ENCODE results near the gene ANO6.

Gene ANO6

DNA sequence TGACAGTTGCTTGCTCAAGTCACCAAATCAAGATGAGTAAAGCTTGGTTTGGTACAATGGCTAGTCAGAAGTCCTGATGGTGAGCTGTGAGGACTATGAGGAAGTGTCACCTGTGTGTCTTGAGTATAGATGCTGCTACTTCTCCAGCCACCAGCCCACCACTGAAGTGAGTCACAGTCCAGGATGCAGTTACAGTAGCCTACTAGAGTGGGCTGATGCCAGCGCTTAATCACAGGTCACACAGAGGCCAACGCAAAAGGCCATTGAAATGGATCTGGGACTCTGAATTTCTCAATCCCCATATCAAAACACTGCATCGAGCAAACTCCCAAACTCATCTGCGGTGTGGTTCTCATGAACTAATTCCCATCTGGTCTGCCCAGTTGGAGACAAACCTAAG is 223.1 kb downstream of the ANO6 start:
- no peaks in the 10 kb centered on the region for H3K27me3 ChIP-seq (replicated peaks; ENCODE audit: control insufficient read depth, insufficient read depth, low read length)
- H3K36me3 ChIP-seq (ENCODE audit: control insufficient read depth, insufficient read depth, low read length, severe bottlenecking), result peaks cover 7% of the 10 kb centered on the region
- H3K9me3 ChIP-seq (ENCODE audit: control insufficient read depth, low read length), result peaks cover 16% of the 10 kb centered on the region
- no peaks in the 10 kb centered on the region for H3K4me1 ChIP-seq (ENCODE audit: control insufficient read depth, insufficient read depth, low read length)
- no peak overlapping the region for H3K4me3 ChIP-seq (ENCODE audit: low read length)
- no peak overlapping the region for H3K9ac ChIP-seq (ENCODE audit: low read length)
- no peak for DNase-seq (ENCODE audit: low read depth)

GRCh38 chr12:45446013-45446412 is 230.1 kb downstream of the ANO6 start:
- H3K36me3 ChIP-seq (ENCODE audit: control insufficient read depth, insufficient read depth, low read length, severe bottlenecking), result no peaks in the 10 kb centered on the region
- no peaks in the 10 kb centered on the region for H3K27me3 ChIP-seq (replicated peaks; ENCODE audit: control insufficient read depth, insufficient read depth, low read length)
- no peak overlapping the region for H3K9ac ChIP-seq (ENCODE audit: low read length)
- no peak for DNase-seq (ENCODE audit: low read depth)
- peaks cover 27% of the 10 kb centered on the region for H3K9me3 ChIP-seq (ENCODE audit: control insufficient read depth, low read length)
- H3K4me1 ChIP-seq (ENCODE audit: control insufficient read depth, insufficient read depth, low read length), result no peaks in the 10 kb centered on the region
- H3K4me3 ChIP-seq (ENCODE audit: low read length), result no peak overlapping the region

GRCh38 chr12:45458238-45458637 is 242.3 kb downstream of the ANO6 start:
- Histone ChIP-seq H3K9ac (ENCODE audit: low read length) (no peak overlapping the region), H3K36me3 (ENCODE audit: control insufficient read depth, insufficient read depth, low read length, severe bottlenecking) (no peaks in the 10 kb centered on the region), H3K4me1 (ENCODE audit: control insufficient read depth, insufficient read depth, low read length) (peaks cover 24% of the 10 kb centered on the region), H3K4me3 (ENCODE audit: low read length) (no peak overlapping the region), H3K9me3 (ENCODE audit: control insufficient read depth, low read length) (no peaks in the 10 kb centered on the region), H3K27me3 (replicated peaks; ENCODE audit: control insufficient read depth, insufficient read depth, low read length) (no peaks in the 10 kb centered on the region)
- DNase-seq (ENCODE audit: low read depth), result no peak

- Histone ChIP-seq H3K27me3 (replicated peaks; ENCODE audit: control insufficient read depth, insufficient read depth, low read length) (no peaks in the 10 kb centered on the region), H3K9me3 (ENCODE audit: control insufficient read depth, low read length) (no peaks in the 10 kb centered on the region), H3K4me1 (ENCODE audit: control insufficient read depth, insufficient read depth, low read length) (peaks cover 24% of the 10 kb centered on the region), H3K9ac (ENCODE audit: low read length) (peak overlapping the region; percentile 33), H3K36me3 (ENCODE audit: control insufficient read depth, insufficient read depth, low read length, severe bottlenecking) (no peaks in the 10 kb centered on the region), H3K4me3 (ENCODE audit: low read length) (no peak overlapping the region)
- no peak for DNase-seq (ENCODE audit: low read depth)
These were observed 243.2 kb downstream of the ANO6 start for GRCh38 chr12:45458854-45459807.

GRCh38 chr12:45462506-45462905 is 246.6 kb downstream of the ANO6 start:
- DNase-seq (ENCODE audit: low read depth), result no peak
- Histone ChIP-seq H3K9me3 (ENCODE audit: control insufficient read depth, low read length) (no peaks in the 10 kb centered on the region), H3K4me1 (ENCODE audit: control insufficient read depth, insufficient read depth, low read length) (peaks cover 24% of the 10 kb centered on the region), H3K27me3 (replicated peaks; ENCODE audit: control insufficient read depth, insufficient read depth, low read length) (no peaks in the 10 kb centered on the region), H3K4me3 (ENCODE audit: low read length) (no peak overlapping the region), H3K9ac (ENCODE audit: low read length) (no peak overlapping the region), H3K36me3 (ENCODE audit: control insufficient read depth, insufficient read depth, low read length, severe bottlenecking) (no peaks in the 10 kb centered on the region)

- H3K36me3 ChIP-seq (ENCODE audit: control insufficient read depth, insufficient read depth, low read length, severe bottlenecking), result no peaks in the 10 kb centered on the region
- H3K4me3 ChIP-seq (ENCODE audit: low read length), result no peak overlapping the region
- no peak for DNase-seq (ENCODE audit: low read depth)
- peaks cover 5% of the 10 kb centered on the region for H3K4me1 ChIP-seq (ENCODE audit: control insufficient read depth, insufficient read depth, low read length)
- H3K27me3 ChIP-seq (replicated peaks; ENCODE audit: control insufficient read depth, insufficient read depth, low read length), result no peaks in the 10 kb centered on the region
- no peaks in the 10 kb centered on the region for H3K9me3 ChIP-seq (ENCODE audit: control insufficient read depth, low read length)
- H3K9ac ChIP-seq (ENCODE audit: low read length), result no peak overlapping the region
These were observed 248.8 kb downstream of the ANO6 start for GRCh38 chr12:45464699-45465098.

- no peaks in the 10 kb centered on the region for H3K36me3 ChIP-seq (ENCODE audit: control insufficient read depth, insufficient read depth, low read length, severe bottlenecking)
- no peak for DNase-seq (ENCODE audit: low read depth)
- peaks cover 4% of the 10 kb centered on the region for H3K4me1 ChIP-seq (ENCODE audit: control insufficient read depth, insufficient read depth, low read length)
- H3K9ac ChIP-seq (ENCODE audit: low read length), result no peak overlapping the region
- no peaks in the 10 kb centered on the region for H3K27me3 ChIP-seq (replicated peaks; ENCODE audit: control insufficient read depth, insufficient read depth, low read length)
- no peaks in the 10 kb centered on the region for H3K9me3 ChIP-seq (ENCODE audit: control insufficient read depth, low read length)
- H3K4me3 ChIP-seq (ENCODE audit: low read length), result no peak overlapping the region
These were observed 253.1 kb downstream of the ANO6 start for GRCh38 chr12:45468751-45469615.

GRCh38 chr12:45469902-45470301 is 254.0 kb downstream of the ANO6 start:
- H3K9me3 ChIP-seq (ENCODE audit: control insufficient read depth, low read length), result no peaks in the 10 kb centered on the region
- no peak overlapping the region for H3K9ac ChIP-seq (ENCODE audit: low read length)
- no peak for DNase-seq (ENCODE audit: low read depth)
- H3K4me1 ChIP-seq (ENCODE audit: control insufficient read depth, insufficient read depth, low read length), result peaks cover 7% of the 10 kb centered on the region
- H3K4me3 ChIP-seq (ENCODE audit: low read length), result no peak overlapping the region
- H3K27me3 ChIP-seq (replicated peaks; ENCODE audit: control insufficient read depth, insufficient read depth, low read length), result no peaks in the 10 kb centered on the region
- H3K36me3 ChIP-seq (ENCODE audit: control insufficient read depth, insufficient read depth, low read length, severe bottlenecking), result no peaks in the 10 kb centered on the region

DNA sequence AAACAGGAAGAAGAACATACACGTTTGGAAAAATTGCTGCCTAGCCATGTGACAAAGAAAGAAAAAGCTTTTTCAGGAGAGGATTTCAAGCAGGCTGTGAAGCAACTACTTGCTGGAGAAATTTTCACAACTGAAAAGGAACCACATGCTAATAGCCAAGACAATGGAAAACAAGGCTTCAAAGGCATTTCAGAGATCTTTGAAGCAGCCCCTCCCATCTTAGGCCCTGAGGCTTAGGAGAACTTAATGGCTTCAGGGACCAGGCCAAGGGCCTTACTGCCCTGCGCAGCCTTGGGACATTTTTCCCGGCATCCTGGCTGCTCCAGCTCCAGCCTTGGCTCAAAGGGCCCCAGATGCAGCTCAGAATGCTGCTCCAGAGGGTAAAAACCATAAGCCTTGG is 257.7 kb downstream of the ANO6 start:
- no peak for DNase-seq (ENCODE audit: low read depth)
- Histone ChIP-seq H3K36me3 (ENCODE audit: control insufficient read depth, insufficient read depth, low read length, severe bottlenecking) (no peaks in the 10 kb centered on the region), H3K27me3 (replicated peaks; ENCODE audit: control insufficient read depth, insufficient read depth, low read length) (no peaks in the 10 kb centered on the region), H3K4me3 (ENCODE audit: low read length) (no peak overlapping the region), H3K4me1 (ENCODE audit: control insufficient read depth, insufficient read depth, low read length) (peaks cover 21% of the 10 kb centered on the region), H3K9me3 (ENCODE audit: control insufficient read depth, low read length) (peaks cover under 1% of the 10 kb centered on the region), H3K9ac (ENCODE audit: low read length) (no peak overlapping the region)

DNA sequence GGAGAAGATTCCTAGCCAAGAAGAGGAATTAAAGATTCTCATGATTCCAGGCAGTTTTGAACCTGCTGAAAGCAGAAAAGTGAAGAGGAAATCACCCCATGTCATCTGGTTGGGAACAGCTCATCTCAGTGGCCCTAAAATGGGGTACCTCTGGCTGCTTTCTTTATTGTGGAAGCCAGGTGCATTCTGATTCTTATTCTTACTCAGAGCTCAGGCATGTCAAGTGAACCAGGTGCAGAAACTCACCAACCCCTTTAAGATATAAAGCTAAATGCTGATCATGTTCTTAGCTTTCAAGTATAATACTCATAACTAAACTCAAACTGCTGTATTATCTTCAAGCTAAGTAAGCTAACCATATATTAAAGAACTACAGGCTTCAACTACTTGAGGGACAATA is 259.7 kb downstream of the ANO6 start:
- Histone ChIP-seq H3K9ac (ENCODE audit: low read length) (no peak overlapping the region), H3K36me3 (ENCODE audit: control insufficient read depth, insufficient read depth, low read length, severe bottlenecking) (no peaks in the 10 kb centered on the region), H3K4me1 (ENCODE audit: control insufficient read depth, insufficient read depth, low read length) (peaks cover 21% of the 10 kb centered on the region), H3K9me3 (ENCODE audit: control insufficient read depth, low read length) (peaks cover 16% of the 10 kb centered on the region), H3K4me3 (ENCODE audit: low read length) (no peak overlapping the region), H3K27me3 (replicated peaks; ENCODE audit: control insufficient read depth, insufficient read depth, low read length) (no peaks in the 10 kb centered on the region)
- DNase-seq (ENCODE audit: low read depth), result no peak

DNA sequence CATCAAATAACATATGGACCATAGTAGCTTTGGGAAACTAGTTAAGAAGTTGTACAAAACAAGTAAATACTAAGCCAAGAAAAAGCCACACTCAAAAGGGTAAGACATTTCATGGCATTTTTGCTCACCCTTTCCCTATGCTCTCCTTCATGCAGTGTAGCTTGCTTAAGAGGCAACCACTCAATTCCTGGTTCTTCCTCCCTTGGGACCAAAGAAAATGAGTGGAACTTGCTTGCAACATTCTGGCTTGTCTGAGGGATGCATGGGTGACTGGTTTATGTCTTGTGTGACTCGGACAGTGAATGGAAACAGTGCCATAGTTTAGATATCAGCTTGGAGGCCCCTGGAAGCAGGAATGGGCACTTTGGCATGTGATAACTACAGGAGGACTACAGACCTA is 261.6 kb downstream of the ANO6 start:
- Histone ChIP-seq H3K4me1 (ENCODE audit: control insufficient read depth, insufficient read depth, low read length) (peaks cover 21% of the 10 kb centered on the region), H3K9me3 (ENCODE audit: control insufficient read depth, low read length) (peaks cover 16% of the 10 kb centered on the region), H3K36me3 (ENCODE audit: control insufficient read depth, insufficient read depth, low read length, severe bottlenecking) (no peaks in the 10 kb centered on the region), H3K4me3 (ENCODE audit: low read length) (peak overlapping the region; percentile 30), H3K27me3 (replicated peaks; ENCODE audit: control insufficient read depth, insufficient read depth, low read length) (no peaks in the 10 kb centered on the region), H3K9ac (ENCODE audit: low read length) (no peak overlapping the region)
- peak; percentile 47 for DNase-seq (ENCODE audit: low read depth)
